Measurements from ENCODE around the gene SLC25A25.

SLC25A25 gene

GRCh38 chr9:128092199-128092977, 24.4 kb downstream of the SLC25A25 start:
- no peak for DNase-seq (ENCODE audit: low read depth)
- H3K4me3 ChIP-seq (ENCODE audit: low read depth, low read length) = no peak overlapping the region
- TF ChIP-seq, protein P1, sequence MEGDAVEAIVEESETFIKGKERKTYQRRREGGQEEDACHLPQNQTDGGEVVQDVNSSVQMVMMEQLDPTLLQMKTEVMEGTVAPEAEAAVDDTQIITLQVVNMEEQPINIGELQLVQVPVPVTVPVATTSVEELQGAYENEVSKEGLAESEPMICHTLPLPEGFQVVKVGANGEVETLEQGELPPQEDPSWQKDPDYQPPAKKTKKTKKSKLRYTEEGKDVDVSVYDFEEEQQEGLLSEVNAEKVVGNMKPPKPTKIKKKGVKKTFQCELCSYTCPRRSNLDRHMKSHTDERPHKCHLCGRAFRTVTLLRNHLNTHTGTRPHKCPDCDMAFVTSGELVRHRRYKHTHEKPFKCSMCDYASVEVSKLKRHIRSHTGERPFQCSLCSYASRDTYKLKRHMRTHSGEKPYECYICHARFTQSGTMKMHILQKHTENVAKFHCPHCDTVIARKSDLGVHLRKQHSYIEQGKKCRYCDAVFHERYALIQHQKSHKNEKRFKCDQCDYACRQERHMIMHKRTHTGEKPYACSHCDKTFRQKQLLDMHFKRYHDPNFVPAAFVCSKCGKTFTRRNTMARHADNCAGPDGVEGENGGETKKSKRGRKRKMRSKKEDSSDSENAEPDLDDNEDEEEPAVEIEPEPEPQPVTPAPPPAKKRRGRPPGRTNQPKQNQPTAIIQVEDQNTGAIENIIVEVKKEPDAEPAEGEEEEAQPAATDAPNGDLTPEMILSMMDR (conservative IDR thresholded peaks at IDR 0.05; ENCODE audit: low read depth, low read length) = no peak

DNA sequence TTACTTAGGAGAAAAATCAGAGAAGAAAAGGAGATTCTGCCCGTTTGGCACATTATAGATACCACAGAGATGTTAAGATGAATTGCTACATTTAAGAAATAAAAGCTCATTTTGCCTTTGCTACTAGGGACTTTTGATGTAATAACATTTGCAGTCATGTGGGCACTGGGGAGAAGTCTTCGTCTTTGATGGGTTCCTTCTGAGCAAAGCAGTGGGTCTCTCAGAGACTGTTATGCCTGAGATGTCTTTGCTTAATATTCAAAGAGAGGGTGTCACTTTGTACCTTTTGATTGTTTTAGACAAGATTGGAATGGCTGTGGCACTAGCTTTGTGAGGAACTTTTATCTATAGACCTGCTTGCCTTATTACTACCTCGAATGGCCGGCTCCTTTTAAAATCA, 25.0 kb downstream of the SLC25A25 start:
- H3K4me3 ChIP-seq (ENCODE audit: low read depth, low read length) = no peak overlapping the region
- TF ChIP-seq, protein P1 (conservative IDR thresholded peaks at IDR 0.05; ENCODE audit: low read depth, low read length) = no peak
- no peak for DNase-seq (ENCODE audit: low read depth)

GRCh38 chr9:128094166-128094949, 26.3 kb downstream of the SLC25A25 start:
- TF ChIP-seq, protein P1 (conservative IDR thresholded peaks at IDR 0.05; ENCODE audit: low read depth, low read length) = no peak
- no peak overlapping the region for H3K4me3 ChIP-seq (ENCODE audit: low read depth, low read length)
- peak; percentile 98 for DNase-seq (ENCODE audit: low read depth)

- TF ChIP-seq, protein P1 (conservative IDR thresholded peaks at IDR 0.05; ENCODE audit: low read depth, low read length) = no peak
- H3K4me3 ChIP-seq (ENCODE audit: low read depth, low read length) = no peak overlapping the region
- no peak for DNase-seq (ENCODE audit: low read depth)
Observed at GRCh38 chr9:128094950-128095544, 27.0 kb downstream of the SLC25A25 start.

- TF ChIP-seq, protein P1 (conservative IDR thresholded peaks at IDR 0.05; ENCODE audit: low read depth, low read length) = no peak
- no peak for DNase-seq (ENCODE audit: low read depth)
- H3K4me3 ChIP-seq (ENCODE audit: low read depth, low read length) = no peak overlapping the region
Observed at GRCh38 chr9:128096616-128097536, 28.8 kb downstream of the SLC25A25 start.

- TF ChIP-seq, protein P1 (conservative IDR thresholded peaks at IDR 0.05; ENCODE audit: low read depth, low read length) = no peak
- H3K4me3 ChIP-seq (ENCODE audit: low read depth, low read length) = peak overlapping the region; percentile 60
- no peak for DNase-seq (ENCODE audit: low read depth)
Observed at GRCh38 chr9:128097543-128098296, 29.7 kb downstream of the SLC25A25 start.
